Heart right ventricle (tissue), 16 donors: Measurements from ENCODE around the gene JAGN1. TPM values are rescaled to one million over a fixed set of nuclear protein-coding genes. Genes with fewer than 3 reads are reported as not detected.

Experiments used
- ATAC-seq, 8 donors: fragments of 200-7000 bp; cut with Tn5 transposase; one replicate each; pipeline ENCODE4 v1.9.1; 2020; ENCODE audit warnings: mild to moderate bottlenecking in 8 of 8, moderate library complexity in 8 of 8, moderate number of reproducible peaks in 1 of 8
- DNase-seq, 2 donors: peaks; one replicate each; pipeline ENCODE4 v3.0.0-alpha.2; 2020
- H3K27ac ChIP-seq, 10 donors: fragments of 200-600 bp; sonication (generic) in 2 of 10; one replicate each; pipeline versions ENCODE4 v1.5.0 to v1.8.0; 2020 to 2022; ENCODE audit warnings: mild to moderate bottlenecking in 3 of 10
- H3K27me3 ChIP-seq, 7 donors: fragments of 200-600 bp; one replicate each; pipeline ENCODE4 v1.8.0; 2021 to 2022; ENCODE audit warnings: mild to moderate bottlenecking in 2 of 7
- H3K36me3 ChIP-seq, 9 donors: fragments of 200-600 bp; sonication (generic) in 1 of 9; one replicate each; pipeline versions ENCODE4 v1.5.0 to v1.8.0; 2020 to 2022; ENCODE audit warnings: mild to moderate bottlenecking in 2 of 9
- H3K4me1 ChIP-seq, 9 donors: fragments of 200-600 bp; sonication (generic) in 1 of 9; one replicate each; pipeline versions ENCODE4 v1.5.0 to v1.8.0; 2020 to 2022; ENCODE audit warnings: mild to moderate bottlenecking in 4 of 9
- H3K4me3 ChIP-seq, 10 donors: fragments of 200-600 bp; sonication (generic) in 2 of 10; one replicate each; pipeline versions ENCODE4 v1.5.0 to v1.8.0; 2020 to 2022; ENCODE audit warnings: mild to moderate bottlenecking in 7 of 10, moderate library complexity in 2 of 10
- H3K9me3 ChIP-seq, 11 donors: fragments of 200-600 bp in 10 of 11; sonication (generic) in 2 of 11; one replicate each; pipeline versions ENCODE4 v1.5.0 to v1.8.0; 2013 to 2022; ENCODE audit warnings: mild to moderate bottlenecking in 2 of 11, control low read depth in 1 of 11, moderate library complexity in 1 of 11
- CTCF ChIP-seq, 9 donors: fragments of 200-600 bp; sonication (generic) in 2 of 9; IDR thresholded peaks; one replicate each; pipeline versions ENCODE4 v1.5.0 to v1.8.0; 2021 to 2022; ENCODE audit warnings: antibody characterized with exemption in 9 of 9, mild to moderate bottlenecking in 5 of 9, moderate library complexity in 1 of 9
- WGBS, 2 donors: extraction: QIAGEN DNeasy Blood & Tissue Kit; methylation state at CpG; one replicate each; pipeline ENCODE4 v1.1.7; 2013; ENCODE audit warnings: inconsistent platforms in 1 of 2; 5-methylcytosine and 5-hydroxymethylcytosine counted together
- intact Hi-C, 10 donors: fragments of 100-400 bp; cut with DNase I; formaldehyde crosslinking; loops; one replicate each; pipeline versions ENCODE4 v1.11.1 to v1.14.2; 2022
- polyA plus RNA-seq, 2 donors: library from polyadenylated mRNA; stranded (reverse); fragments of 200-250 nt; gene quantifications; one replicate each; pipeline ENCODE4 v1.2.3, GENCODE V29; 2013
- total RNA-seq, 10 donors: library from RNA; stranded (reverse); fragmentation: NEBNext Ultra II Directional in 3 of 10; extraction: Animal tissue kit (Norgen Biotek cat#: 25700) in 3 of 10; gene quantifications; one replicate each; pipeline versions ENCODE4 v1.2.1 to v1.2.4, GENCODE V29; 2021 to 2023
- donor health status: Arrhythmogenic right ventricular cardiomyopathy.
- donor health status: ischemic (EF 13 %, LVEDD 7.1; RV severe dilation, severe dysfunction).
- donor health status: healthy with polysubstance abuse.
- donor health status: DM: no; HTN: yes; CAD: no.
- donor health status: DM: no; HTN: no; CAD: no.
- donor health status: ischemic (EF 25% LVEDD 6.9; RV normal size, moderate dysfunction).
- donor health status: ischemic (EF 25% LVEDD 5.7; RV mildly dilated, moderate dysfunction).
- donor health status: healthy.
- donor health status: DM: yes; HTN: yes; CAD: no.
- donor health status: Ischemic cardiomyopathy.
- donor health status: ischemic (EF 35%, LVEDD 5.7; RV mildly dilated, moderate dysfunction).
- donor health status: nonischemic (EF 11% LVEDD 7.7; RV severe dilation, severe dysfunction).
- donor health status: DM: yes; HTN: yes; CAD: no.
- donor health status: PGD.
- donor health status: ischemic (EF 29% LVEDD 5.4; RV normal size, mild dysfunction).
- donor health status: nonischemic (EF 23%, LVEDD 6.1; RV moderate dilation, normal function).

The JAGN1 gene
- total and polyA plus RNA-seq, 12 donors = 13.8 to 69.3 (median 18.8) TPM

- peak; percentile 76 to 89 (median 82) for ATAC-seq
- Histone ChIP-seq H3K9me3 (no peaks in the 10 kb centered on the region), H3K27ac (peak overlapping the region; percentile 78 to 98 (median 96)), H3K4me3 (peak overlapping the region; percentile 58 to 91 (median 76)), H3K4me1 (peaks cover 7 to 41% (median 30%) of the 10 kb centered on the region in 9 donors), H3K27me3 (no peaks in the 10 kb centered on the region), H3K36me3 (peaks cover 0 to 56% (median 8%) of the 10 kb centered on the region in 9 donors)
- intact Hi-C loops = loop anchor here in 5 of 10 donors (2.0 to 10.0 kb wide), 4 partner anchors 42 to 294 kb away; partner anchors contain the start of genes BRK1 (in 1 of the 5) and JAGN1 (in 1 of the 5)
- TF ChIP-seq CTCF (IDR thresholded peaks at IDR 0.05) = peak; percentile 35 to 84 (median 69)
- DNase-seq = peak; percentile 80 to 85
- 0 to 1% methylated on average over 77 of the region's 77 CpGs for WGBS, 2 donors
These were observed 42.6 kb downstream of the JAGN1 start for GRCh38 chr3:9932843-9933560.

DNA sequence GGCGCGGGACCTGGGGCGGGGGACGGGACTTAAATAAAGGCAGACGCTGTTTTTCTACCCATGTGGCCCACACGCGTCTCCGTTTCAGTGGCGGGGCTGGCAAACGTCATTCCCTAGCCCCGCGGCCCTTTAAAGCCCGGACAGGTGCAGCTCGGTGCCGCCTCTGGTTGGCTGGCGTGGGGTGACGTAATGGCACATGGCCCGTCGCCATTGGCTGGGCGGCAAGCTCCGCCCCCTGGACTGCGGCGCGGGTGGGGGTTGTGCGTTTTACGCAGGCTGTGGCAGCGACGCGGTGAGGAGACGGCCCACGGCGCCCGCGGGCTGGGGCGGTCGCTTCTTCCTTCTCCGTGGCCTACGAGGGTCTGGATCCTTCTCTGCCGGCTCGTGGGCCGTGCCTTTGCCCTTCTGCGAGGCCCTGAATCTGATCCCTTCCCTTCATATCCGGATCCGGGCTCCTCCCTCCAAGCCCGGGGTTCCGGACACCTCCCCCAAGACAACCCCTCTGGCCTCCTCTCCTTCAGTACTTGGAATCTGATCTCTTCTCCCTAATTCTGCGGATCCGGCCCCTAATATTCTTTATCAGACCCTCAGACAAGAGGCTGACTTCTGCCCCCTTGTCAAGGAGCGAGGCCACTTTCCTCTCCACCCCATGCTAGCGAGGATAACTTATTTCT, 43.3 kb downstream of the JAGN1 start, which contains the start of gene CRELD1:
Gene CRELD1, plus strand, starts transcription at position 274 of the 674 bp plus-strand sequence. CDS start 605 bp downstream, outside the sequence.
- H3K9me3 ChIP-seq = no peaks in the 10 kb centered on the region
- DNase-seq (peak; percentile 93 to 96), ATAC-seq (peak; percentile 96 to 98 (median 97))
- H3K4me3 ChIP-seq = peak within 1 kb of the TSS; percentile 58 to 91 (median 76)
- intact Hi-C loops = loop anchor here in 5 of 10 donors (2.0 to 10.0 kb wide), 4 partner anchors 43 to 294 kb away; partner anchors contain the start of genes BRK1 (in 1 of the 5) and JAGN1 (in 1 of the 5)
- H3K36me3 ChIP-seq = peaks cover 0 to 56% (median under 1%) of the 10 kb centered on the region in 9 donors
- peaks cover 7 to 41% (median 30%) of the 10 kb centered on the region in 9 donors for H3K4me1 ChIP-seq
- peak within 1 kb of the TSS; percentile 78 to 98 (median 96) for H3K27ac ChIP-seq
- H3K27me3 ChIP-seq = no peaks in the 10 kb centered on the region
- 0% methylated on average over 49 to 50 of the region's 50 CpGs for WGBS, 2 donors
- TF ChIP-seq CTCF (IDR thresholded peaks at IDR 0.05) = no peak

DNA sequence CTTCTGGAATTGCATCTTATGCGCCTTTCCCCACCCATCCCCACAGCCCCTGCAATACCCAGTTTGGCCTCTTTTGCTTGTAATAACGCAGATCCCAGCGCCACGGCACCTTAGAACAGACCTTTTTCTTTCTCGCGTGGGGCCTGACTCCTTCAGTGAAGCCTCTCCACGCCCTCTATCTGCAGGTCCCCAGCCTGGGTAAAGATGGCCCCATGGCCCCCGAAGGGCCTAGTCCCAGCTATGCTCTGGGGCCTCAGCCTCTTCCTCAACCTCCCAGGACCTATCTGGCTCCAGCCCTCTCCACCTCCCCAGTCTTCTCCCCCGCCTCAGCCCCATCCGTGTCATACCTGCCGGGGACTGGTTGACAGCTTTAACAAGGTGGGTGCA, 43.8 kb downstream of the JAGN1 start:
- DNase-seq = no peak
- no peaks in the 10 kb centered on the region for H3K27me3 ChIP-seq
- peak overlapping the region in 9 of 10 donors; percentile 78 to 98 (median 96) for H3K27ac ChIP-seq
- no peaks in the 10 kb centered on the region for H3K9me3 ChIP-seq
- 12 to 24% methylated on average over 11 of the region's 11 CpGs for WGBS, 2 donors
- H3K4me3 ChIP-seq = peak overlapping the region; percentile 58 to 91 (median 76)
- intact Hi-C loops = loop anchor here in 4 of 10 donors (5.0 to 10.0 kb wide), 3 partner anchors 181 to 293 kb away; partner anchors contain the start of gene BRK1 (in 1 of the 4)
- peak in 2 of 9 donors; percentile 12 to 22 for TF ChIP-seq CTCF (IDR thresholded peaks at IDR 0.05)
- H3K36me3 ChIP-seq = peaks cover 0 to 56% (median 0%) of the 10 kb centered on the region in 9 donors
- H3K4me1 ChIP-seq = peaks cover 7 to 41% (median 30%) of the 10 kb centered on the region in 9 donors
- ATAC-seq = peak in 2 of 8 donors; percentile 0 to 6

DNA sequence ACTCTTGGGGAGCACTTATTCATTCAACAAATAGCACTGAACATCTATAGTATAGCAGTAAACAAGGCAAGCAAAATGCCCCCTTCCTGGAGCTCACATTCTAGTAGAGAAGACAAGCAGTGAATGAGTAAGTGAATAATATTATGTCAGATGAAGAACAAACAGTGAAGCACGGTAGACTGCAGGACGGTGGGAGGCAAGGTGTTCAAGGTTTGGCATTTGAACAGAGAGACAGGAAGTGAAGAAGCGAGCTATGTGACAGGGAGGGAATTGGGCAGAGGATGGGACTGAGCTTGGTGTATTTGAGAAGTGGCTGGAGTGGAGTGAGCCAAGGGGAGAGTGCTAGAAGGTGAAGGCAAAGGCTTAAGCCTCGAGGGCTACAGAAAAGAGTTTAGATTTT, 44.6 kb downstream of the JAGN1 start:
- no peak overlapping the region for H3K27ac ChIP-seq
- WGBS, 2 donors = 69 to 70% methylated on average over 4 of the region's 4 CpGs

More for the DNA sequence above, 44.6 kb downstream of the JAGN1 start:
- H3K36me3 ChIP-seq = peaks cover 0 to 49% (median 0%) of the 10 kb centered on the region in 9 donors
- ATAC-seq = no peak
- intact Hi-C loops = loop anchor here in 4 of 10 donors (5.0 to 10.0 kb wide), 3 partner anchors 180 to 292 kb away; partner anchors contain the start of gene BRK1 (in 1 of the 4)
- DNase-seq = no peak
- no peaks in the 10 kb centered on the region for H3K27me3 ChIP-seq
- H3K9me3 ChIP-seq = no peaks in the 10 kb centered on the region
- peaks cover 7 to 41% (median 30%) of the 10 kb centered on the region in 9 donors for H3K4me1 ChIP-seq
- H3K4me3 ChIP-seq = peak overlapping the region in 4 of 10 donors; percentile 67 to 82 (median 78)
- TF ChIP-seq CTCF (IDR thresholded peaks at IDR 0.05) = no peak
